Measurements from ENCODE around the gene FGF21.
"Not testable (repeated sequence)": the region's sequence is repeated elsewhere in the genome, so short reads cannot be mapped to it uniquely, and the experiment has no call there.

Gene FGF21

DNA sequence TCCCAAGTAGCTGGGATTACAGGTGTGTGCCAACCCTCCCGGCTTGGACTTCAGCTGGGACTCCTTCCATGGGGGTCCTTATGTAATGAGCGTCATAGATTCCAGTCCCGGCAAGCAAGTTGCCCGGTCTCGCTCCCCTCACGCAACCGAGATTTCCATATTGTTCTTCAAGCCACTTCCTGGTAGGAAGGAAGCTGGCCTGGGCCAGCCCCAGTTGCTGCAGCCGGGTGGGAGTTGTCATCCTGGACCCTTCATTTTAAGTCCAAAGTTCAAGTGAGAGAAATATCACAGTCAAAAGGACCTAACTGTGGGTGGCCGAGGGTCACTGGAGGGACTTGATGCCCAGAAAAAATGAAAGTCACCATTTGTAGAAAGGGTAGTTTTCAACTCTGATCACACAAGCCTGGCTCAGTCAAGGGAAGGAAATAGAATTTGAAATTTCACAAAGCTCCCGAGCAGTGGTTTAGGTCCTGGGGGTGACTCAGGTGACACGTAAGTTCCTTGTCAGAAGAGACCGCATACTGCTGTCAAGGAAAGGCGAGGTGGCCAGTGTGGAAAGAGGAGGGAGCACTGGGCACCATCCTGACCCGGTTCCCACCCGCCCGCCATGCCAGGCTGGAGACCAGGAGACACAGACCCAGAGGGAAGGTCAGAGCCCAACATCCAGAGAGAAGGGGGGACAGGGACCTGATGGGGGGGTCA is 5.3 kb downstream of the FGF21 start:
- TF ChIP-seq, protein P1, sequence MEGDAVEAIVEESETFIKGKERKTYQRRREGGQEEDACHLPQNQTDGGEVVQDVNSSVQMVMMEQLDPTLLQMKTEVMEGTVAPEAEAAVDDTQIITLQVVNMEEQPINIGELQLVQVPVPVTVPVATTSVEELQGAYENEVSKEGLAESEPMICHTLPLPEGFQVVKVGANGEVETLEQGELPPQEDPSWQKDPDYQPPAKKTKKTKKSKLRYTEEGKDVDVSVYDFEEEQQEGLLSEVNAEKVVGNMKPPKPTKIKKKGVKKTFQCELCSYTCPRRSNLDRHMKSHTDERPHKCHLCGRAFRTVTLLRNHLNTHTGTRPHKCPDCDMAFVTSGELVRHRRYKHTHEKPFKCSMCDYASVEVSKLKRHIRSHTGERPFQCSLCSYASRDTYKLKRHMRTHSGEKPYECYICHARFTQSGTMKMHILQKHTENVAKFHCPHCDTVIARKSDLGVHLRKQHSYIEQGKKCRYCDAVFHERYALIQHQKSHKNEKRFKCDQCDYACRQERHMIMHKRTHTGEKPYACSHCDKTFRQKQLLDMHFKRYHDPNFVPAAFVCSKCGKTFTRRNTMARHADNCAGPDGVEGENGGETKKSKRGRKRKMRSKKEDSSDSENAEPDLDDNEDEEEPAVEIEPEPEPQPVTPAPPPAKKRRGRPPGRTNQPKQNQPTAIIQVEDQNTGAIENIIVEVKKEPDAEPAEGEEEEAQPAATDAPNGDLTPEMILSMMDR (IDR thresholded peaks at IDR 0.05; ENCODE audit: low read depth, low read length, missing control alignments) = no peak
- DNase-seq (ENCODE audit: low read depth) = no peak
- H3K4me3 ChIP-seq (ENCODE audit: low read depth, low read length) = no peak overlapping the region

DNA sequence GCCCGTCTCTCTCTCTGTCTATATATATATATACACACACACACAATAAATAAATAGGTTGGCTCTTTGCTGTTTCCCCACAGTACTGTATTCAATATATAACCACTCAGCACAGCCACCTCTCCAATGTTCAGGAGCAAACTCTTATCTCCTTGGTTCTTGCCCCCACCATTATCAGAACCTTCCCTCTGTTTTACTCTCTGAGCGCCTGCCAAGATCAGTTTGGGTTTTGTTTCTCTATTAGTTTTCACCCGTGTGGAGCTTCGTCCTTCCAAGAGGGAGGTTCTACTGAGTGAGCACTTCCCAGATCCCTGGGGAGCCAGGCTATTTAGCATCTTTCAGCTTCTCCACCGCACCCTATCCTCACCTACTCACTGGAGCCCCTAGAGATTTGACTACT is 10.5 kb downstream of the FGF21 start:
- DNase-seq (ENCODE audit: low read depth); H3K4me3 ChIP-seq (ENCODE audit: low read depth, low read length): not testable (repeated sequence)

DNA sequence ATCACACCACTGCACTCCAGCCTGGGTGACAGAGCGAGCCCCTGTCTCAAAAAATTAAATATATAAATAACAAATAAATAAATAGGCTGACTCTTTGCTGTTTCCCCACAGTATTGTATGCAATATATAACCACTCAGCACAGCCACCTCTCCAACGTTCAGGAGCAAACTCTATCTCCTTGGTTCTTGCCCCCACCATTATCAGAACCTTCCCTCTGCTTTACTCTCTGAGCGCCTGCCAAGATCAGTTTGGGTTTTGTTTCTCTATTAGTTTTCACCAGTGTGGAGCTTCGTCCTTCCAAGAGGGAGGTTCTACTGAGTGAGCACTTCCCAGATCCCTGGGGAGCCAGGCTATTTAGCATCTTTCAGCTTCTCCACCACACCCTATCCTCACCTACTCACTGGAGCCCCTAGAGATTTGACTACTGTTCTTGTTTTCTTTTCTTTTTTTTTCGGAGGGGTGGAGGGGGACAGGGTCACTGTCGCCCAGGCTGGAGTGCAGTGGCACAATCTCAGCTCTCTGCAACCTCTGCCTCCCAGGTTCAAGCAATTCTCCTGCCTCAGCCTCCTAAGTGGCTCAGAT is 12.9 kb downstream of the FGF21 start:
- DNase-seq (ENCODE audit: low read depth); H3K4me3 ChIP-seq (ENCODE audit: low read depth, low read length): not testable (repeated sequence)

DNA sequence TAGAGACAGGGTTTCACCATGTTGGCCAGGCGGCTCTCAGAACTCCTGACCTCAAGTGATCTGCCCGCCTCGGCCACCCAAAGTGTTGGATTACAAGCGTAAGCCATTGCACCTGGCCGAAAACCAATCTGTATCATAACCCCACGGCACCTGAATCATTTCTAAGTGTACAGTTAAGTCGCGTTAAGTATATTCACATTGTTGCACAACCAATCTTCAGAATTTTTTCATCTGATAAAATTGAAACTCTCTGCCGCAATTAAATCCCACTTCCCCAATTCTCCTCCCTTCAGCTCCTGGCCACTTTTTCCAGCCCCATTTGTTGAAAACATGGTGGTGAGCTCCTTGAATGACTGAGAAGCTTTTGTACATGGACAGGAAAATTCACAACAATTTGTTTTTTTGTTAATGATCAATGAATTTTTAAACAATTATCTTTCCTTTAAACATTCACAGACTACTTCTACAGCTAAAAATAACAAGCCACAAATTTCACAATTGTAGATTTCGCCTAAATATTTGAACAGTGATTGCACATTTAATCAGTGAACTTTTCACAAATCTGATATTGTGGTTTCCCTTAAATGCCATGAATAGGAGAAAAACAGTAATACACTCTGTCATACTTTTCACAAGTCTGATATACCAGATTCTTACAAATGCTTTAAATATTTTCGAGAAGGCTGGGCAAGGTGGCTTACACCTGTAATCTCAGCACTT is 13.8 kb downstream of the FGF21 start:
- no peak for DNase-seq (ENCODE audit: low read depth)
- TF ChIP-seq, protein P1 (IDR thresholded peaks at IDR 0.05; ENCODE audit: low read depth, low read length, missing control alignments) = no peak
- H3K4me3 ChIP-seq (ENCODE audit: low read depth, low read length) = no peak overlapping the region

DNA sequence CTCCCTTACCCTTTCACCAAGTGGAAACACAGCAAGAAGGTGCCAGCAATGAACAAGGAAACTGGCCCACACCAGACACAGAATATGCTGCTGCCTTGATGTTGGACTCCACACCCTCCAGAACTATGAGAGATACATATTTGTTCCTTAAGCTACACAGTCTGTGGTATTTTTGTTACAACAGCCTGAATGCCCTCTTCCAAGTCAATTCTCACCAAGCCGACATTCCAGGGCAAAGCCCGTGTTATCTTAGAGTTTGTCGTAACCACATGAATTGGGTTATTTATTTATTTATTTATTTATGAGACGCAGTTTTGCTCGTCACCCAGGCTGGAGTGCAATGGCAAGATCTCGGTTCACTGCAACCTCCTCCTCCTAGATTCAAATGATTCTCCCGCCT is 14.9 kb downstream of the FGF21 start:
- H3K4me3 ChIP-seq (ENCODE audit: low read depth, low read length) = no peak overlapping the region
- TF ChIP-seq, protein P1 (IDR thresholded peaks at IDR 0.05; ENCODE audit: low read depth, low read length, missing control alignments) = no peak
- DNase-seq (ENCODE audit: low read depth) = no peak

DNA sequence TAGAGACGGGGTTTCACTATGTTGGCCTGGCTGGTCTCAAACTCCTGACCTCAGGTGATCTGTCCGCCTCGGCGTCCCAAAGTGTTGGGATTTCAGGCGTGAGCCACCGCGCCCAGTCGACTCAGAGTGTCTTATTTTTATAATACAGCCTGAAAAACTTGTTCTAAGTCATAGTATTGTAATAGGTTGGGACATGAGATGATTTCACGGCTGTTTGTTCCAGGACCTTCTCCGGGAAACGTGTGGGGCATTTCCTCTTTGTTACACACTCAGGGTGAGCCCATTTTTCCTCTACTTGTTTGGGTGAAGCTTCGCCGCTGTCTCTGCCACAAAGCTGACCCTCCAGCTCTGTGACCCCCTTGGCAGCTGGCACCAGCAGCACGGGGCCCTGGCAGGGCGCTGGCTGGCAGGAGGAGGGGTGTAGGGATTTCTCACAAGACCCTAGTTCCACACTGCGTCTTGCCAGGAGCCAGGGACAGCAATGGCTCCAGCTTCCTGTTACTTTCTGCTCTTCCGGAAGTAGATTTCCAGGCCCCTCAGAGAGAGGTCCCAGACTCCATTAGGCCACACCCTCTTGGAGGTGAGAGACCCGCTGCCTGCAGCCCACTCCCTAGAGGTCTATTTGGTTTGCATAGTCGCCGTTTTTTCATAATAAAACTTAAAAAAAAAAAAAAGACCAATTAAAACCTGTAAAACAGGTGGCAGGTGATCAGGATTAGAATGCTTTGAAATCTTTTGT is 15.6 kb downstream of the FGF21 start:
- H3K4me3 ChIP-seq (ENCODE audit: low read depth, low read length) = no peak overlapping the region
- TF ChIP-seq, protein P1 (IDR thresholded peaks at IDR 0.05; ENCODE audit: low read depth, low read length, missing control alignments) = no peak
- no peak for DNase-seq (ENCODE audit: low read depth)

DNA sequence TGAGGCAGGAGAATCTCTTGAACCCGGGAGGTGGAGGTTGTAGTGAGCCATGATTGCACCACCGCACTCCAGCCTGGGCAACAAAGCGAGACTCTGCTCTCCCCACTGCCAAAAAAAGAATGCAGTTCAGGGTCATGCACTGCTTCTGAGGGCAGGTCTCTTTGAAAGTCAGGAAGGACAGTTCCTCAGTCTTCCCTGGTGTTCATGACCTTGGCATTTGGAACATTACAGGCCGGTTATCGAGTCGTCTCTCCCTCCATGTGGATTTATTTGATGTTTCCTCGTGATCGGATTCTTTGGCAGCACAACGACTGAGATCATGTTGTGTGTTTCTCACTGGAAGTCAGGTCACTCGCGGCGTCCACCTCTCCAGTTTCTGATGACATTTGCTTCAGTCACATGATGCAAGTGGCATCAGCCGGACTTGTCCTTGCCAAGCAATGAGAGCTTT is 17.2 kb downstream of the FGF21 start:
- DNase-seq (ENCODE audit: low read depth) = no peak
- TF ChIP-seq, protein P1 (IDR thresholded peaks at IDR 0.05; ENCODE audit: low read depth, low read length, missing control alignments) = no peak
- no peak overlapping the region for H3K4me3 ChIP-seq (ENCODE audit: low read depth, low read length)

Measured in GM12864 (cell line).